HEK293 (cell line): ENCODE measurements around the gene IPCEF1.

ENCODE experiments used
- HOXA7 ChIP-seq: sonication (generic); formaldehyde crosslinking; IDR thresholded peaks from 2 replicates; pipeline ENCODE4 v1.8.1; 2022; ENCODE audit warnings: missing genetic modification reagents, borderline replicate concordance
- SP3 ChIP-seq: fragments of 450-650 bp; formaldehyde crosslinking; IDR thresholded peaks from 2 replicates; pipeline ENCODE4 v1.5.1; 2016; ENCODE audit warnings: missing biosample characterization, missing genetic modification characterization
- TF ChIP-seq, protein P1 (sequence below): fragments of 450-650 bp; formaldehyde crosslinking; IDR thresholded peaks from 2 replicates; pipeline ENCODE4 v1.5.1; 2016; ENCODE audit warnings: missing biosample characterization, missing genetic modification characterization

DNA sequence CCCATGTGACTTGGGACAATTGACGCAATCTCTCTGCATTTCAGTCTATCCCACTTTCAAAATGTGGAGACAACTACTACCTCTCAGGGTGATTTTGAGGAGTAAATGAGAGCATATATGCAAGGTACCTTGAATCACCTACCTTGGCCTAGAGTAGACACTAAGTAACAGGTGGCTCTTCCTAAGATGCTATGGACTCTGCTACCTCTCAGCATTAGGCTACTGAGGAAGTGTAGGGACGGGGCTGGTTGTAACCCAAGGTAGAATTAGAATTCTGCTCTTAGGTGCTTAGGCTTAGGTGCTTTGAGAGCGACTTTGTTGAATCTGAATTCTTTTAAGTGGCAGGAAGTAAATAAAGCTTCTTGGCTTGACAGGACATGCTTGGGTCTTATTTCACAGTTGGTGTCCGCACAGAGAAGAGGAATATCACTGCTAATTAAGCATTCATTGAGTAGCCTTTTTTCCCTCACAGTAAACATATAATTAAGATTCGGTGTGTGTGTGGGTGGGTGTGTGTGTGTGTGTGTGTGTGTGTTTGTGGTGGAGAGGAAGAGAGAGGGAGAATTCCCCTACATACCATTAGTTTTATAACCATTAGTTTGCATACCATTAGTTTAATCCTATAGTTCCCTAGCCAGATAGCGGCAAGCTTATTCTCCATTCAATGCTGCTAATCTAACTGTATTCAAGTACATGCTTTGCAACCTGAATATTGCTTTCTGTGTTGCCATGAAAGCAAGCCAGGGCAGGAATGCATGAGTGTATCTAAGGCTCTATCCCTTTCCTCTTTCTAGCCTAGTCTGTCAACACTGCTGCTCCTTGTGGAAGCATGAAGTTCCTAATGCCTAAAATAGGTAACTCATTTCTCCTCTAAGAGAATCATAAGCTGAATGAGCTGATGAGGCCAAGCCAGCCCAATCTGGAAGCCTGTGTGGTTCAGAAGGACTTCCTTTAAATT is 112.5 kb downstream of the IPCEF1 start:
- no peak for TF ChIP-seq HOXA7
- TF ChIP-seq, protein P1, sequence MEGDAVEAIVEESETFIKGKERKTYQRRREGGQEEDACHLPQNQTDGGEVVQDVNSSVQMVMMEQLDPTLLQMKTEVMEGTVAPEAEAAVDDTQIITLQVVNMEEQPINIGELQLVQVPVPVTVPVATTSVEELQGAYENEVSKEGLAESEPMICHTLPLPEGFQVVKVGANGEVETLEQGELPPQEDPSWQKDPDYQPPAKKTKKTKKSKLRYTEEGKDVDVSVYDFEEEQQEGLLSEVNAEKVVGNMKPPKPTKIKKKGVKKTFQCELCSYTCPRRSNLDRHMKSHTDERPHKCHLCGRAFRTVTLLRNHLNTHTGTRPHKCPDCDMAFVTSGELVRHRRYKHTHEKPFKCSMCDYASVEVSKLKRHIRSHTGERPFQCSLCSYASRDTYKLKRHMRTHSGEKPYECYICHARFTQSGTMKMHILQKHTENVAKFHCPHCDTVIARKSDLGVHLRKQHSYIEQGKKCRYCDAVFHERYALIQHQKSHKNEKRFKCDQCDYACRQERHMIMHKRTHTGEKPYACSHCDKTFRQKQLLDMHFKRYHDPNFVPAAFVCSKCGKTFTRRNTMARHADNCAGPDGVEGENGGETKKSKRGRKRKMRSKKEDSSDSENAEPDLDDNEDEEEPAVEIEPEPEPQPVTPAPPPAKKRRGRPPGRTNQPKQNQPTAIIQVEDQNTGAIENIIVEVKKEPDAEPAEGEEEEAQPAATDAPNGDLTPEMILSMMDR (tag by site-specific recombination), result no peak
- TF ChIP-seq SP3, result no peak
